ENCODE measurements around the gene GAPDH.

GRCh38 chr12:6522193-6522592, 12.1 kb upstream of the GAPDH start:
- TF ChIP-seq POLR2A (IDR thresholded peaks at IDR 0.05): no peak
- TF ChIP-seq CTCF (IDR thresholded peaks at IDR 0.05): no peak

Data from thyroid gland (tissue), 4 donors.